ENCODE data around the gene SPINT3.

The SPINT3 gene

GRCh38 chr20:45502561-45502960, 12.9 kb downstream of the SPINT3 start:
- TF ChIP-seq ZFX (IDR thresholded peaks at IDR 0.05; ENCODE audit: borderline replicate concordance) = no peak
- no peak for TF ChIP-seq CTCF (IDR thresholded peaks at IDR 0.05)
- H3K27ac ChIP-seq = no peak overlapping the region

- TF ChIP-seq ZFX (IDR thresholded peaks at IDR 0.05; ENCODE audit: borderline replicate concordance) = no peak
- no peak for TF ChIP-seq CTCF (IDR thresholded peaks at IDR 0.05)
- H3K27ac ChIP-seq = no peak overlapping the region
Measured at GRCh38 chr20:45501600-45501999, 13.8 kb downstream of the SPINT3 start.

- TF ChIP-seq CTCF (IDR thresholded peaks at IDR 0.05) = no peak
- TF ChIP-seq ZFX (IDR thresholded peaks at IDR 0.05; ENCODE audit: borderline replicate concordance) = no peak
- no peak overlapping the region for H3K27ac ChIP-seq
Measured at GRCh38 chr20:45500022-45500421, 15.4 kb downstream of the SPINT3 start.

- no peak overlapping the region for H3K27ac ChIP-seq
- no peak for TF ChIP-seq ZFX (IDR thresholded peaks at IDR 0.05; ENCODE audit: borderline replicate concordance)
- no peak for TF ChIP-seq CTCF (IDR thresholded peaks at IDR 0.05)
Measured at GRCh38 chr20:45497971-45498494, 17.4 kb downstream of the SPINT3 start.

- no peak for TF ChIP-seq CTCF (IDR thresholded peaks at IDR 0.05)
- TF ChIP-seq ZFX (IDR thresholded peaks at IDR 0.05; ENCODE audit: borderline replicate concordance) = no peak
- no peak overlapping the region for H3K27ac ChIP-seq
Measured at GRCh38 chr20:45496166-45496565, 19.3 kb downstream of the SPINT3 start.

- H3K27ac ChIP-seq = no peak overlapping the region
- TF ChIP-seq CTCF (IDR thresholded peaks at IDR 0.05) (no peak), ZFX (IDR thresholded peaks at IDR 0.05; ENCODE audit: borderline replicate concordance) (no peak)
Measured at GRCh38 chr20:45495501-45495941, 19.9 kb downstream of the SPINT3 start.

GRCh38 chr20:45489083-45489531, 26.3 kb downstream of the SPINT3 start:
- no peak overlapping the region for H3K27ac ChIP-seq
- TF ChIP-seq CTCF (IDR thresholded peaks at IDR 0.05) = no peak
- no peak for TF ChIP-seq ZFX (IDR thresholded peaks at IDR 0.05; ENCODE audit: borderline replicate concordance)
